NCI-H2196 treated with DMSO at 0.1 percent for 48 hours (cell line): ENCODE data around the gene CACNB2.
"Not testable (repeated sequence)": the region's sequence is repeated elsewhere in the genome, so short reads cannot be mapped to it uniquely, and the experiment has no call there.

Experiments used
- DNase-seq: peaks from one replicate; lab custom pipeline; 2025; ENCODE audit not compliant: unreplicated experiment; lab: John Stamatoyannopoulos, UW

Gene CACNB2

GRCh38 chr10:18554479-18554878 lies 414.3 kb downstream of the CACNB2 start:
- no peak for DNase-seq

- no peak for DNase-seq
Measured at GRCh38 chr10:18556522-18557147, 416.4 kb downstream of the CACNB2 start.

DNA sequence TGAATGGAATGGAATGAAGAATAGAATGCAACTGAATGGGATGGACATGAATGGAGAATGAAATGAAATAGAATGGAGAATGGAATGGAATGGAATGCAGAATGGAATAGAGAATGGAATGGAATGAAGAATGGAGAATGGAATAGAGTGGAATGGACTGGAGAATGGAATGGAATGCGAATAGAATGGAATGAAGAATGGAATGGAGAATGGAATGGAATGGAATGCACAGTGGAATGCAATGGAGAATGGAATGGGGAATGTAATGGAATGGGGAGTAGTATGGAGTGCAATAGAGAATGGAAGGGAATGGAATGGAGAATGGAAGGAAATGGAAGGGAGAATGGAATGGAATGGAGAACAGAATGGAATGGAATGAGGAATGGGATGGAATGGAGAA lies 417.7 kb downstream of the CACNB2 start:
- no peak for DNase-seq

DNA sequence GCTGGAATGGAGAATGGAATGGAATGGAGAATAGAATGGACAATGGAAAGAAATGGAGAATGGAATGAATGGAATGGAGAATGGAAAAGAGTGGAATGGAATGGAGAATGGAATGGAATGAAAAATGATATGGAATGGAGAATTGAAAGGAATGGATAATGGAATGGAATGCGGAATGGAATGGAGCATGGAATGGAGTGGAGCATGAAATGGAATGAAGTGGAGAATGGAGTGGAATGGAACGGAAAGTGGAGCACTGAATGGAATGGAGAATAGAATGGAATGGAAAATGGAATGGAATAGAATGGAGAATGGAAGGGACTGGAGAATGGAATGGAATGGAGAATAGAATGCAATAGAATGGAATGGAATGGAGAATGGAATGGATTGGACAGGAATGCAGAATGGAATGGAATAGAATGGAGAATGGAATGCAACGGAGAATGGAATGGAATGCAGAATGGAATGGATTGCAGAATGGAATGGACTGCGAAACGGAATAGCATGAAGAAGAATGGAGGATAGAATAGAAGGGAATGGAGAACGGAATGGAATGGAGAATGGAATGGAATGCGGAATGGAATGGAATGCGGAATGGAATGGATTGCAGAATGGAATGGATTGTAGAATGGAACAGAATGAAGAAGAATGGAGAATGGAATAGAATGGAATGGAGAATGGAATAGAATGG lies 421.8 kb downstream of the CACNB2 start:
- DNase-seq, result no peak

DNA sequence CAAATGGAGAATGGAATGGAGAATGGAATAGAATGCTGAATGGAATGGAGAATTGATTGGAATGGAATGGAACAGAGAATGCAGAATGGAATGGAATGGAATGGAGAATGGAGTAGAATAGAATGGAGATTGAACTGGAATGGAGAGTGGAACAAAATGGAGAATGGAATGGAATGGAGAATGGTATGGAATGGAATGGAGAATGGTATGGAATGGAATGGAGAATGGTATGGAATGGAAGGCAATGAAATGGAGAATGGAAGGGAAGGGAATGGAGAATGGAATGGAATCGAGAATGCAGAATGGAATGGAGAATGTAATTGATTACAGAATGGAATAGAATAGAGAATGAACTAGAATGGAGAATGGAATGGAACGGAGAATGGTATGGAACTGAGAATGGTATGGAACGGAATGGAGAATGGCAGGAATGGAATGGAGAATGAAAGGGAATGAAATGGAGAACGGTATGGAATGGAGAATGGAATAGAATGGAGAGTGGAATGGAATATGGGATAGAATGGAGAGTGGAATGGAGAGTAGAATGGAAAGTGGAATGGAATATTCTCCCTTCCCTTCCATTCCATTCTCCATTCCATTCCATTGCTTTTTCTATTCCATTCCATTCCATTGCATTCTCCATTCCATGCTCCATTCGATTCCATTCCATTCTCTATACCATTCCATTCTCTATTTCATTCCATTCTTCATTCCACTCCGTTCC lies 422.9 kb downstream of the CACNB2 start:
- DNase-seq, result no peak

DNA sequence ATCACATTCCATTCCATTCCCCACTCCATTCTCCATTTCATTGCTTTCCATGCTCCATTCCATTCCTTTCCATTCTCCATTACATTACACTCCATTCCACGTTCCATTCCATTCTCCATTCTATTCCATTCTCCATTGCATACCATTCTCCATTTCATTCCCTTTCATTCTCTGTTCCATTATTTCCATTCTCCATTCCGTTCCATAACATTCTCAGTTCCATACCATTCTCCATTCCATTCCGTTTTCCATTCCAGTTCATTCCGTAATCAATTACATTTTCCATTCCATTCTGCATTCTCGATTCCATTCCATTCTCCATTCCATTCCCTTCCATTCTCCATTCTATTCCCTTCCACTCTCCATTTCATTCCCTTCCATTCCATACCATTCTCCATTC lies 424.8 kb downstream of the CACNB2 start:
- no peak for DNase-seq

- no peak for DNase-seq
Measured at GRCh38 chr10:18566177-18566576, 426.0 kb downstream of the CACNB2 start.

DNA sequence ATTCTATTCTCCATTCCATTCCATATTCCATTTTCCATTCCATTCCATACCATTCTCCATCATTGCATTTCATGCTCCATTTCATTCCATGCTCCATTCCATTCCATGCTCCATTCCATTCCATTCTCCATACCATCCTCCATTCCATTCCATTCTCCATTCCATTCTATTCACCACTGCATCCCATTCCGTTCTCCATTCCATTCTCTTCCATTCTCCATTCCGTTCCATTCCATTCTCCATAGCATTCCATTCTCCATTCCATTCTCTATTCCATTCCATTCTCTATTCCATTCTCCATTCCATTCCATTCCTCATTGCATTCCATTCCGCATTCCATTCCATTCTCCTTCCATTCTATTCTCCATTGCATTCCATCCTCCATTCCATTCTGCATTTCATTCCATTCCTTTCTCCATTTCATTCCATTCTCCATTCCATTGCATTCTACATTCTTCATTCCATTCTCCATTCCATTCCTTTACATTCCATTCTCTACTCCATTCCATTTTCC lies 427.2 kb downstream of the CACNB2 start:
- DNase-seq, result no peak

DNA sequence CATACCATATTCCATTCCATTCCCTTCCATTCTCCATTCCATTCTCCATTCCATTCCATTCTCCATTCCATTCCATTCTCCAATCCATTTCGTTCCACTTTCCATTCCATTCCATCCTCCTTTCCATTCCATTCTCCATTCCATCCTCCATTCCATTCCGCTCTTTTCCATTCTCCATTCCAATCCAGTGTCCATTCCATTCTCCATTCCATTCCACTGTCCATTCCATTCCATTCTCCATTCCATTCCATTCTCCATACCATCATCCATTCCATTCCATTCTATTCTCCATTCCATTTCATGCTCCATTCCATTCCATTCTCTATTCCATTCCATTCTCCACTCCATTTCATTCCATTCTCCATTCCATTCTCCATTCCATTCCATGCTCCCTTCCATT lies 430.2 kb downstream of the CACNB2 start:
- not testable (repeated sequence) for DNase-seq

DNA sequence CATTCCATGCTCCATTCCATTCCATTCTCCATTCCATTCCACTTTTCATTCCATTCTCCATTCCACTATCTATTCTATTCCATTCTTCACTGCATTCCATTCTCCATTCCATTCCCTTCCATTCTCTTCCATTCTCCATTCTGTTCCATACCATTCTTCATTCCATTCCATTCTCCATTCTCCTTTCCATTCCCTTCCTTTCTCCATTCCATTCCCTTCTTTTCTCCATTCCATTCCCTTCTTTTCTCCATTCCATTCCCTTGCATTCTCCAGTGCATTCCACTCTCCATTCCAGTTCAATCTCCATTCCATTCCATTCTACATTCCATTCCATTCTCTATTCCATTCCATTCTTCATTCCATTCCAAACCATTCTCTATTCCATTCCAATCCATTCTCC lies 430.9 kb downstream of the CACNB2 start:
- no peak for DNase-seq

DNA sequence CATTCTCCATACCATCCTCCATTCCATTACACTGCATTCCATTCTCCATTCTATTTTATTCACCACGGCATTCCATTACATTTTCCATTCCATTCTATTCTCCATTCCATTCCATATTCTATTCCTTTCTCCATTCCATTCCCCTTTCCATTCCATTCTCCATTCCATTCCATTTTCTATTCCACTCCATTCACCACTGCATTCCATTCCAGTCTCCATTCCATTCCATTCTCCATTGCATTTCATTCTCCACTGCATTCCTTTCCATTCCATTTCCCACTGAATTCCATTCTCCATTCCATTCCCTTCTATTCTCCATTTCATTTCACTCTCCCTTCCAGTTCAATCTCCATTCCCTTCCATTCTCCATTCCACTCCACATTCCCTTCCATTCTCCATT lies 431.6 kb downstream of the CACNB2 start:
- DNase-seq, result no peak

- no peak for DNase-seq
Measured at GRCh38 chr10:18572959-18573561, 432.8 kb downstream of the CACNB2 start.

DNA sequence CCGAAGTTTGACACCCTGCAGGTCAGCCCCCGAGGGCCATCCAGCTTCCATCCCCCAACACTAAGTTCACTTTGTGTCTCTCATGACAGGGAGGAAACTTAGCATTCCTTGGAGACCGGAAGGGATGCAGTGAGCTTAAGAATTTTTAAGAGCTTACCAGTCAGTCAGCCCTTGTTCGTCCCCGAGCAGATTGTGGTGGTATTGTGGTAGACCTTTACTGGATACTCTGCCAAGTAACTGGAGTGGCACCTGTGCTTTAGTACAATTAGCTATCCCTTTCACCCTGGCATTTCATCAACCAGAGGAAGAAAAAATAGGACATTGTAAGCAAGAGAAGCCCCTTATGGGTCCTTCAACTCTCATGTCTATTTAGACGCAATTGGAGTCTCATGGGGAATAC lies 436.4 kb downstream of the CACNB2 start:
- no peak for DNase-seq

- no peak for DNase-seq
Measured at GRCh38 chr10:18577823-18578685, 437.8 kb downstream of the CACNB2 start.

GRCh38 chr10:18582803-18583202 lies 442.6 kb downstream of the CACNB2 start:
- no peak for DNase-seq

DNA sequence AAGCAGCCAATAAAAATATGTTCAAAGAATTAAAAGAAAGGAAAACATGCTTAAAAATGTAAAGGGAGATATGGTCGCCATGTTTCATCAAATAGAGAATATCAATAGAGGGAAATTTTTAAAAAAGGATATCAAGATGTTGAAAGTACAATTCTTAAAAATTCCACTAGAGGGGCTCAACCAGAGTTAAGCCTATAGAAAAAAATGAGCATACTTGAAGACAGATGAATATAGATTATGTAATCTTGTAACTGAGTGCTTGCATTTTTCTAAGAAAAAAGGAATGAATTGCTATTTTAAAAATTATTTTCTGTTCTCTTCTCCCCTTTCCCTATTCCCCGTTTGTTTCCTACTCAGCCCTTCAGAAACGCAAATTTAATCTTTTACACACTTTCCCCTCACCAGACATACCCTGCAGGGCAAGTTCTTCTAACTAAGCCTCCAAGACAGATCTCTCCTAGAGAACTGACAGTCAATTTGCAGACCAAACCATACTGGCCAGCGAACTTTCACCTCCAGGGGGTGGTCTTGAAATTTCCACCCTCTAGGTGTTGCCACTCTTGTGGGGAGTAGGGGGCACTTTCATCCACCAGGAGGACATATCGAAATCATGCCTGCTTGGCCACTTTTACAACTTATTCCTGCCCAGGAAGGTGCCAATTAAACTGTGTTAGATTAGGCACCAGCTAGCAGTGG lies 443.5 kb downstream of the CACNB2 start:
- no peak for DNase-seq

GRCh38 chr10:18586637-18587036 lies 446.4 kb downstream of the CACNB2 start:
- not testable (repeated sequence) for DNase-seq

GRCh38 chr10:18591141-18591540 lies 450.9 kb downstream of the CACNB2 start:
- not testable (repeated sequence) for DNase-seq
